HG03064 (cell line): Measurements from ENCODE around the gene COG3.
"Not testable (repeated sequence)": the region's sequence is repeated elsewhere in the genome, so short reads cannot be mapped to it uniquely, and the experiment has no call there.

ENCODE experiments used
- ATAC-seq: cut with Tn5 transposase; IDR thresholded peaks from one replicate; pipeline ENCODE4 v1.9.1; 2021; ENCODE audit warnings: low read depth; ENCODE audit not compliant: unreplicated experiment

COG3 gene

GRCh38 chr13:45464687-45465453, at the start of gene COG3:
COG3 (plus strand) TSS chr13:45464939; CDS start chr13:45465037, 98 bp downstream.
- ATAC-seq: peak; percentile 97

- ATAC-seq: no peak
Observed at GRCh38 chr13:45415112-45415511, 49.6 kb upstream of the COG3 start.

- ATAC-seq: no peak
Observed at GRCh38 chr13:45416516-45417128, 48.1 kb upstream of the COG3 start.

GRCh38 chr13:45417790-45418534, 46.8 kb upstream of the COG3 start, which contains the start of gene SLC25A30:
SLC25A30 (minus strand) TSS chr13:45418373; CDS start chr13:45411425, 6,948 bp downstream.
- ATAC-seq: peak; percentile 86

- not testable (repeated sequence) for ATAC-seq
Observed at GRCh38 chr13:45419389-45419788, 45.4 kb upstream of the COG3 start.

- ATAC-seq: no peak
Observed at GRCh38 chr13:45419945-45420344, 44.8 kb upstream of the COG3 start.

GRCh38 chr13:45422731-45423292, 41.9 kb upstream of the COG3 start:
- ATAC-seq: no peak

GRCh38 chr13:45426056-45426841, 38.5 kb upstream of the COG3 start:
- not testable (repeated sequence) for ATAC-seq

- no peak for ATAC-seq
Observed at GRCh38 chr13:45432737-45433380, 31.9 kb upstream of the COG3 start.

- no peak for ATAC-seq
Observed at GRCh38 chr13:45433381-45433790, 31.4 kb upstream of the COG3 start.

GRCh38 chr13:45434556-45435371, 30.0 kb upstream of the COG3 start:
- no peak for ATAC-seq

- ATAC-seq: no peak
Observed at GRCh38 chr13:45436332-45436731, 28.4 kb upstream of the COG3 start.

GRCh38 chr13:45436953-45437352, 27.8 kb upstream of the COG3 start:
- no peak for ATAC-seq

GRCh38 chr13:45437947-45438346, 26.8 kb upstream of the COG3 start:
- ATAC-seq: no peak

- no peak for ATAC-seq
Observed at GRCh38 chr13:45439008-45439407, 25.7 kb upstream of the COG3 start.

- ATAC-seq: no peak
Observed at GRCh38 chr13:45439781-45440462, 24.8 kb upstream of the COG3 start.

GRCh38 chr13:45441633-45442032, 23.1 kb upstream of the COG3 start:
- no peak for ATAC-seq

GRCh38 chr13:45445053-45445452, 19.7 kb upstream of the COG3 start:
- no peak for ATAC-seq
